ENCODE results near the gene TANGO2.
A peak's percentile ranks its signal among the peaks of the same experiment; 100 is the strongest.

The TANGO2 gene

GRCh38 chr22:20031732-20032406 is 11.0 kb downstream of the TANGO2 start:
- no peak for TF ChIP-seq CTCF (IDR thresholded peaks at IDR 0.05; ENCODE audit: borderline replicate concordance, control extremely low read depth, extremely low read depth, insufficient read depth, missing control alignments)
- in situ Hi-C loops (cut with MboI; ENCODE audit: low sequenced_read_pairs, unreplicated experiment), result no loop called here
- DNase-seq (ENCODE audit: low spot score), result no peak

- DNase-seq (ENCODE audit: low spot score), result no peak
- no peak for TF ChIP-seq CTCF (IDR thresholded peaks at IDR 0.05; ENCODE audit: borderline replicate concordance, control extremely low read depth, extremely low read depth, insufficient read depth, missing control alignments)
- in situ Hi-C loops (cut with MboI; ENCODE audit: low sequenced_read_pairs, unreplicated experiment), result no loop called here
Measured at GRCh38 chr22:20032407-20032991, 11.6 kb downstream of the TANGO2 start.

DNA sequence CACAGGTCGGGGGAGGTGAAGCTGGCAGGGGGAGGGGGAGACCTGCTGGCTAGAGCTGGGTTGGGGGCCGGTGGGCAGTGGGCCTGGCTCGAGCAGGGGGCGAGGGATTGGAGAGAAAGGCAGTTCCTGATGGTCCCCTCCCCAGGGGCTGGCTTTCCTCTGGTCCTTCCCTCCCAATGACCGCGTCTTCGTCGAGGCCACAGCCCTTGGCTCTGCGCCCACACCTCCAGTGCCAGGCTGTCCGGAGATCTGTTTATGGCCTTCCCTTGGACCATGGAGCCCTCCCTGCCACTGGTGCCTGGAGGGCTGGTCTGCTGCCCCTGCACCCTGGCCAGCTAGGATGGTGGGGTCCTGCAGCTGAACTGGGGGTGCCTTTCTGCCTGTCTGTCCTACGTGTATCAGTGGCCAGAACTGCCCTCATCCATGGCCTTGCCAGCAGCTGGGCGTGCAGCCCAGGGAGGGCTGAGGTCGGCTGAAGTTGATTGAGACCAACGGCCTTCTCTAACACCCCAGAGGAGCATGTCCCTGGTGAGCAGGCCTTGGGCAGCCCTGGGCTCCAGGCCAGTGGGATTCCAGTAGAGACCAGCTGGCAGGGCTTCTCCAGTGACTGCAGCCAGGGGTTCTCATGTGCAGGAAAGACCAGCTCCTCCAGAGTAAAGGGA is 12.3 kb downstream of the TANGO2 start:
- in situ Hi-C loops (cut with MboI; ENCODE audit: low sequenced_read_pairs, unreplicated experiment), result no loop called here
- no peak for DNase-seq (ENCODE audit: low spot score)

GRCh38 chr22:20034143-20034542 is 13.2 kb downstream of the TANGO2 start:
- DNase-seq (ENCODE audit: low spot score), result no peak
- no peak for TF ChIP-seq CTCF (IDR thresholded peaks at IDR 0.05; ENCODE audit: borderline replicate concordance, control extremely low read depth, extremely low read depth, insufficient read depth, missing control alignments)
- in situ Hi-C loops (cut with MboI; ENCODE audit: low sequenced_read_pairs, unreplicated experiment), result no loop called here

More for the DNA sequence above, 12.3 kb downstream of the TANGO2 start:
- no peak for TF ChIP-seq CTCF (IDR thresholded peaks at IDR 0.05; ENCODE audit: borderline replicate concordance, control extremely low read depth, extremely low read depth, insufficient read depth, missing control alignments)

DNA sequence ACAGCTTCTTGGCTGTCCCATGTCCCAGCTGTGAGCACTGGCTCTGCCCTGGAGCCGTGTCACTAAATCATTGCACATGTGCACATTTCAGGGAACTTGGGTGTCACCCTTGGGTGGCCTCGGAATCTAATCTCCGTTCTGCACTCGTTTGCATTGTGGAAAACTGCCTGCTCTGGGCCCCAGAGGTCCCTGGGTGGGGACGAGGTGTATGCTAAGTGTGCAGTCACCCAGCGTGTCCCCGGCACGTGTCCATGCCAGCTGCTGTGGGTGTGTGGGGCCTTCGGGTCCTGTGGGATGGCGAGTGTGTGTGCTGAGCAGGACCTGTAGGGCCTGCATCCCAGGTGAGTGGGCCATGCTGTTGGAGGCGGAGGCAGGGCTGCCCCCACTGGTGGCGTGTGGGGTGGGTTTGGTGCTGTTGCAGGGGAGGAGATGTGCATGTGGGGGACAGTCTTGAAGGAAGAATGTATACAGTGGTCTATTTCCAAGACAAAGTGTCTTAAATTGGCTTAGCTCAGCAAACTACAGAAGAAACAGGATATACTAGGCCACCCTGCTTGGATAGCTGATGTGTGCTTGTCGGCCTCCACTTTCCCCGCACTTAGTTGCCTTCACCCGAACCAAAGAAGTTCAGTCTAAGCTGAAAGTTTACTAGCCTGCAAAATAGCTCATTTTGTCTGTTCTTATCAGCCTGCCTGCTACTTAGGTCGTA is 14.6 kb downstream of the TANGO2 start:
- in situ Hi-C loops (cut with MboI; ENCODE audit: low sequenced_read_pairs, unreplicated experiment), result no loop called here
- no peak for DNase-seq (ENCODE audit: low spot score)
- no peak for TF ChIP-seq CTCF (IDR thresholded peaks at IDR 0.05; ENCODE audit: borderline replicate concordance, control extremely low read depth, extremely low read depth, insufficient read depth, missing control alignments)

GRCh38 chr22:20036084-20036482 is 15.2 kb downstream of the TANGO2 start:
- DNase-seq (ENCODE audit: low spot score), result peak; percentile 51
- TF ChIP-seq CTCF (IDR thresholded peaks at IDR 0.05; ENCODE audit: borderline replicate concordance, control extremely low read depth, extremely low read depth, insufficient read depth, missing control alignments), result no peak
- in situ Hi-C loops (cut with MboI; ENCODE audit: low sequenced_read_pairs, unreplicated experiment), result no loop called here
